Measurements from ENCODE around the gene IFNK.
A peak's percentile ranks its signal among the peaks of the same experiment; 100 is the strongest.

Gene IFNK

GRCh38 chr9:27539479-27540441, 15.7 kb downstream of the IFNK start:
- no peak for DNase-seq

DNA sequence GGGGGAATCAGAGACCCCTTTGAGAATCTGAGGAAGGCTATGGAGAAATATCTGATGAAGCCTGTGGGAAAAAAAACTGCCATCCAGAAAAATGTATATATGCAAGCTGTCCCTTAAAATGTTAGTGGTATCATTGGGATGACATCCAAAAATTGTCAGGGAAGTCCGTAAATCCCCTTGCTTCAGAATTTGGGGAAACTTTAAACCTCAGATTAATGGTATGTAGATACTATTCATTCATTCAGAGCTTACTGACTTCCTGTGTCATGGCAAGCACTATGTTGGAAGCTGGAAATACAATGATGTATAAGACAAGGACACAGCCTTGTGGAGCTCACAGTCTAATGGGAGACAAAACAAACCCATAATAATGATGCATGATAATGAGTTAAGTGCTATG, 16.4 kb downstream of the IFNK start:
- DNase-seq, result no peak

GRCh38 chr9:27541740-27542139, 17.6 kb downstream of the IFNK start:
- no peak for DNase-seq

- no peak for DNase-seq
These were observed 18.4 kb downstream of the IFNK start for GRCh38 chr9:27542508-27542907.

GRCh38 chr9:27545471-27545870, 21.4 kb downstream of the IFNK start:
- no peak for DNase-seq

GRCh38 chr9:27548055-27548741, 24.1 kb downstream of the IFNK start:
- peak; percentile 57 for DNase-seq

GRCh38 chr9:27549196-27549755, 25.2 kb downstream of the IFNK start:
- no peak for DNase-seq

DNA sequence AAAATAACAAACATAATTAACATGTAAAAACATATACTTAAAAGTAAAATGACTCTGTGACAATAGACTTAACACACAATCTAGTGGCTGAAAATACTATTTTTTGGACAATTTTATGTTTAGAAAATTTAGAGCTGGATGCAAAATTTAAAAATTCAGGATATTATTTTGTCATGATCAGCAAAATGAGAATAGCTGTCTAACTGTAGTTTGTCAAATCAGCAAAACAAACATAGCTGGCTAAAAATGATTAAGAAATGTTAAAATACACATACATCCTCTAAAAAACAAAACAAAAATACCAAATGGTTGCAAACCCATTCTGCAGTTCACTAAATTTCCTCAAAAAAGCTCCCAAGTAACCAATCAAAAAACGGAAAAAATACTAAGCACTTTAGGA, 30.6 kb downstream of the IFNK start:
- no peak for DNase-seq

DNA sequence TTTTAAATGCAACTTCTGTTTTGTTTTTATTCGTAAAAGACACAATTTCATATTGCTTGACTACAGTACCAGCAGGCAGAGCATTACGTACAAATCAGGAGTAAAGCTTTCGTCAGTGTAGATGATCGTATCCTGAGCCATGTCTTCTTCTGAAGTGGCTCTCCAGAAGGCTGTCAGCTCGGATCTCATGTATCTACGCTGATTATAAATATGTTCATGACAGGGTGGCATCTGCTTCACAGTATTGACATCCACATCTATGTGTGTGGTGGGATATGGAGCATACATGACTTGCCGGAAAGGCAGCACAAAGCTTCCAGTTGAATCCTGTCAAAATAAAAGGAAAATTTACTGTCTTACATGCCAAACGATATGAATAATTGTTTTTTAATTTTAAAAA, 32.4 kb downstream of the IFNK start:
- DNase-seq, result no peak

GRCh38 chr9:27558307-27558706, 34.2 kb downstream of the IFNK start:
- no peak for DNase-seq

- no peak for DNase-seq
These were observed 36.4 kb downstream of the IFNK start for GRCh38 chr9:27560457-27560856.

GRCh38 chr9:27561685-27562084, 37.6 kb downstream of the IFNK start:
- no peak for DNase-seq

GRCh38 chr9:27563738-27564430, 39.8 kb downstream of the IFNK start:
- no peak for DNase-seq

DNA sequence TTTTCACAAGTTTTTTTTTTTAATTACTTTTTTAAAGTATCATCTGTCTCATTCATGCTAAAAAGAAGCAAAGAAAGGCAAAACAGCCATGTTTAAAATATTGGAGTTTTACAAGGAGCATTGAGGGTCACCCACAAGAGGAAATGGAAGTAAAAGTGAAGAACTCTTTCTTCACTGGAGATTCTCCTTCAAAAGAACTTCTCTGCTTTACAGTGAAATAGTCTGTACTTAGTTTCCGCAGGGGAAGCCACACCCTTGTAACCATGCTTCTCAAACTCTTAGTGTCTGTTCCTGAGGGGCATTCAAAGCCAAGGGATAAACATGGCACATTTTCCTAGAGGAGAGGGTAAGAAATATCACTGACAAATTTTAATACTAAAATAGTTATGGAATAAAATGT, 40.6 kb downstream of the IFNK start:
- DNase-seq, result no peak

DNA sequence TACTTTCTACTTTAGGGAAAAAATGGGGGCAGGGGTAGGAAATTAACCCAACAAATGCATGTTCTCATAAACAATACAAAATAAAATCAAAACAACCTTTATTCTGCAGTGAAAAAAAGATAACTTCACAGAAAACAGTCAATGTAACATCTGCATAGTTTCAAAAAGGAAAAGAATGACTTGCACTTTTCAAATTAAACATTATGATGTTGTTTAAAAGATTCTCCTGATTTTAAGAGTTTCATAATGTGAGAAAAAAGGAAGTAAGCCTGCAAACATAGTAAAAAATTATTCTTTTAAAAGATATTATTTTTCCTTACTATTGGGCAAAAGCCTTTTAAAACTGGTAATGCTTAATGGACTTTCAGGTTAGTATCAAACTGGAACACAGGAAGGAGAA, 41.6 kb downstream of the IFNK start:
- DNase-seq, result no peak

DNA sequence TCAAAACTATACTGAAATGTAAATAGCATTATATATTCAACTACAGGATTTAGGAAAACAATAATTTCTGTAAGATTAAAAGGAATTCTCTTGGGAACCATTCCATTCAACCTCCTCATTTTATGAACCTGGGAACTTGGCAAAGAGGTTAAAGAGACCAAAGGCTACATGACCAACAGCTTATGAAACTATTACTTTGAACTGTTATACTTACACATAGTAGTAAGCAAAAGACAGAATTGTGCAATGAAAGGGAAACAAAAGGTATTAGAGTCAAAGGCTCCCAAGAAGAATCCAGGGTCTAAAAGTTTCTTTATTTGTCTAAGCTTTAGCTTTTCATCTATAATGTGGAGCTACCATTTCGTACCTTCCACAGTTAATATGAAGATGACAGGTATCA, 42.0 kb downstream of the IFNK start:
- no peak for DNase-seq

DNA sequence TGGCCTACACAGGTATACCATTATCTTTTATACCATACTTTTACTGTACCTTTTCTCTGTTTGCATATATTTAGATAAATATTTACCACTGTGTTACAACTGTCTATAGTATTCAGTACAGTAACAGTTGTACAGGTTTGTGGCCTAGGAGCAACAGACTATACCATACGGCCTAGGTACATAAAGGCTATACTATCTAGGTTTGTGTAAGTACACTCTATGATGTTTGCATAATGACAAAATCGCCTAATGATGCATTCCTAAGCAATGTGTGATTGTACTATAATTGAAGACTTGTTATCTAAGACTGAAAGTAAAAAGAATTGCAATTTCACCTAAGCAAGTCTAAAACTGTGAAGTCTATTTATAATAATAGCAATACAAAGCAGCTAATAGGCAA, 45.3 kb downstream of the IFNK start:
- DNase-seq, result no peak

- DNase-seq, result no peak
These were observed 46.9 kb downstream of the IFNK start for GRCh38 chr9:27571011-27571410.

DNA sequence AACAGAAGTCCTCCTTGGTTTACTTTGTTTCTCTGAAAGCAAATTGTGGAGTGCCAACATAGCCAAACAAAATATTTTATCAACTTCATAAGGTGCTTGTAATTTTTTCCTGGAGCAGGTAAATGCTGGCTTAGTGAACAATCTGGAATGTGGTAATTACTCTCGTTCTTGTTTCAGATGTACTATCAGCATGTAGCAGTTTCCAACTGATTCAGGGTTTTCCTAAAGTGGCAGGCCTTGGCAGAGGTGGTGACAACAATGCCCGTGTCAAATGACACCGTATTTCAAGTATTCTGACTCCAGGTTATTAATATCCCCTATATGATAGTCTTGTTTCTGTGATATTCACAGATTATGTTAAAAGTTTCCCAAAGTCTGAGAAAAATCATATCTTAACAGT, 48.0 kb downstream of the IFNK start:
- DNase-seq, result no peak

- DNase-seq, result peak; percentile 63
These were observed 48.5 kb downstream of the IFNK start for GRCh38 chr9:27572566-27572917.

- no peak for DNase-seq
These were observed 49.0 kb downstream of the IFNK start, which contains the start of gene C9orf72 for GRCh38 chr9:27572918-27573633. C9orf72 (minus strand) TSS chr9:27573481; CDS start chr9:27567120, 6,361 bp downstream.
